8988T (cell line): ENCODE results near the gene OTOGL.
"Not testable (repeated sequence)": the region's sequence is repeated elsewhere in the genome, so short reads cannot be mapped to it uniquely, and the experiment has no call there.

Source experiments
- DNase-seq: peaks from one replicate; pipeline ENCODE4 v3.0.0; 2011

The OTOGL gene

DNA sequence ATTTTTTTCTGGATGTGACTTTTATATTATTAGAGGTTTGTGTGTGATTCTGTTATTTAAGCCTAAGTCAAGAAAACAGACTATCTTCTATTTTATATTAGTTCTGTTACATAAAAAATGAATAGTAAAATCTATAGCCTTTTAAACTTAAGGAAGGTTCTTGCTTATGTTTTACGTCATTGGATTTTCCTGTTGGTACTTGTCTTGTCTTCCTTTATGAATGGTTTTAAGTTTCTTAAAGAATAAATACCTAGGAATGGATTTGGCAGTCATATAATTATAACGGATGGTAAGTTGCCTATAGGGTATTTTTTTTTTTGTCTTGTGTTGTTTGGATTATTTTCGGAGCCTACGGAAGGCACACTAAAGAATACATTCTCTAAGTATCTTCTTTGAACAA lies 182.9 kb downstream of the OTOGL start:
- no peak for DNase-seq

DNA sequence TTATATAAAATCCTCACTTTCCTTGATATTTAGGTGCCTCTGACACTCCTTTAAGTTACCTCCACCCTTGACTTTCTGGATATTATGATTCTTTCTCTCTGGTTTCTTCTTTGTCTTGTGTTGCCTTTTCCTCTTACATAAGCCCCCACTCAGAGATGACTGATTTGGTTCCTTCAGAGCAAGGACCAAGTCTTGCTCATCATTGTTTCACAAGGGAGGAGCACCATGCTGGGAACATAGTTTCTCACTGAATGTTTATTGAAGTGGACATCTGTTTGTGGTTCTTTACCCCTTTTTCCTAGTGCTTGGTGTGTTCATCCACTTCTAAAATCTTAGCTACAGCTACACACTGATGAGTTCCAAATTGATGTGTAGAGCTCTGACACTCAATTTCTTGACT lies 183.4 kb downstream of the OTOGL start:
- no peak for DNase-seq

DNA sequence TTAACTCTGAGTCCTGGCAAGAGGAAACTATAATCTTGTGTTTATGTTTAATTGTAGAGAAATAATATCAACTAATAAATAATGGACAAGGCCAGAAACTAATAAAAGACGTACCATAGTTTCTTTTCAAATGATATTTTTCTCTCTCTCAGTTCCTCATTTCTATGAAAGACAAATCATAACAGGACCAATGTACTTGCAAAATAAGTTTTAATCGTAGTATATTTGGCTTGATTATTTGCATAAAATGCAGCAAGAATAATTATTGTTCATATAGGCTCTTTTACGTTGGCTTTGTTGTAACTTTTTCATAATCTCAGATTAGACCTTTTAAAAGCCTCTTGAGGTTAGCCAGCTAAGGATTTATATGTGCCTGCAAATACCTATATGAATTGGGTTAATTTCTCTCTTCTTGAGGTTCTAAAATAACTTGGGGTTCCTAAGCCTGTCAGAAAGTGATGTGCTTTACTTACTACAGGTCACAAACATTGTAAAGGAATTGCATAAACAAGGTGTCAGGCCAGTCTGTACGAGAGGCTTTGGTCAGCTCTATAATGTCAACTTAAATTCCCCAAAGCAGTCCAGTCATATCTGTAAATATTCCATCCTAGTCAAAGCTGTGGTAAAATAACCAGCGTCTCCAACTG lies 191.9 kb downstream of the OTOGL start:
- no peak for DNase-seq

DNA sequence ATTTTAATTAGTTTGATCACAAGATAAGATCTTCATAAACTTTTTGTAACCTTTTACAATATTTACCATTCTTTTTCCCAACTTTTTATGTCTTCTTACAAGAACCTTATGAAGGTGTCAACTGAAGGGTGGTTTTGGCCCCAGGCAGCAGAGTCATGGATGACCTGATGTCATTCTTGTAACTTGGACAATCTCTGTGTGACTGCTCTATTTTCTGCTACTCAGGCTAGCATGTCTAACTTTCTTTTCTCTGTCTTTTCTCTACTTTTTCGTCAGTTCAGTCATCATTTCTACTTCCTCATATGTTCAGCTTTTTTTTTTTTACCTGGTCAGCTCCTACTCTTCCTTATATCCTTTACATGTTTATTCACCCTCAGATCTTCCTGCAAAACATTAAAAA lies 194.0 kb downstream of the OTOGL start:
- DNase-seq: no peak

DNA sequence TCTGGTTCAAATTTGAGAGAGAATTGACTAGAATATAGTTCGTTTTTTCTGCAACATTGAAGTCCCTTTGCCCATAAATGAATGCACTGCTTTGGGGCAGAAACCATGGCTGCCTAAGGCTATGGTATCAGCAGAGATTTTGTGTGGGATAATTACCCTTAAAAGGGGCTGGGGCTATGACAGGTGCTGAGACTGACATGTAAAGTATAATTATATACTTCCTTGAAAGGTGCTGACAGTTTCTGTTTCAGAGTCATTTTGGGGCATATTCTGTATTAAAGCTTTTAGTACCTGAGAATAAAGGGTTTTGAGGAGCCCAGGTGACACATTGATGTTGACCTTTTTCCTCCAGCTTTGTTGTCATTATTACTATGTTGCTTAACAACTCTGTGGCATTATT lies 194.4 kb downstream of the OTOGL start:
- DNase-seq: no peak

DNA sequence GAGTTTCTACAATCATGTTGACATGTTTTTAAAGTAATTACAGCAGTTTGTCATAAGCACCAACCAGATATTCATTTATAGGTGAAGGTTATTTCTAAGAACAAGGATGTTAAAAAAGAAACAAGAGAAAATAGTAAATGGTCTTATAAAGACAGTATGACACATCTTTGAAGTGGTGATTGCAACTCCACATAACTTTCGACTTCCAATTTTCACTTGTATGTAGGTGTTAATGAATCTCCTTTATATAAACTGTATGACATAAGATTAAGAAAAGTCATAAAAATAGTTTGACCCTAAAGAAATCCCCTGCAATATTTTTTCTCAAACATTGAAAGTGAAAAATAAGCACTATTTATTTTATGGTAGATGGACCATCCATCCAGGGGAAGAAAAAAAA lies 199.9 kb downstream of the OTOGL start:
- no peak for DNase-seq

DNA sequence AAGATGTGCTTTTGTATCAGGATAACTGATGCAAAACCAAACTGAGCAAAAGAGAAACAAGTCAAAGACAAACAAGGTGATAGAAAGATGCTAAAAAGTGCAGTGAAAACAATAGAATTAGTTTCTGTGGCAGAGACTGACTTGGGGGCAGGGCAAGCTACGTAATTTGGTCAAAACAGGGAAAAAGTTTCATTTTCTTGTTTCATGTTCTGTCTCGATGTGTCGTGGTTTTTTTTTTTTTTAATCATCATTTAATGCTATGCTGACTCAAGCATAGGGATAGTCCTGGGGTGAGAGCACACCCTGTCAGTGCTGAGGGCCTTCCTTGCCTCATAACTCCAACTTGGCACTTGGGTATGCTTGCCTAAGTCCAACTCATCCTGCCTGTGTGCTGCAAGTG lies 200.6 kb downstream of the OTOGL start:
- no peak for DNase-seq

DNA sequence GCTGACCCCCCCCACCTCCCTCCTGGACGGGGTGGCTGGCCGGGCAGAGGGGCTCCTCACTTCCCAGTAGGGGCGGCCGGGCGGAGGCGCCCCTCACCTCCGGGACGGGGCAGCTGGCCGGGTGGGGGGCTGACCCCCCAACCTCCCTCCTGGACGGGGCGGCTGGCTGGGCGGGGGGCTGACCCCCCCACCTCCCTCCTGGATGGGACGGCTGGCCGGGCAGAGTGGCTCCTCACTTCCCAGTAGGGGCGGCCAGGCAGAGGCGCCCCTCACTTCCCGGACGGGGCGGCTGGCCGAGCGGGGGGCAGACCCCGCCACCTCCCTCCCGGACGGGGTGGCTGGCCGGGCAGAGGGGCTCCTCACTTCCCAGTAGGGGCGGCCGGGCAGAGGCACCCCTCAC lies 208.1 kb downstream of the OTOGL start:
- not testable (repeated sequence) for DNase-seq

DNA sequence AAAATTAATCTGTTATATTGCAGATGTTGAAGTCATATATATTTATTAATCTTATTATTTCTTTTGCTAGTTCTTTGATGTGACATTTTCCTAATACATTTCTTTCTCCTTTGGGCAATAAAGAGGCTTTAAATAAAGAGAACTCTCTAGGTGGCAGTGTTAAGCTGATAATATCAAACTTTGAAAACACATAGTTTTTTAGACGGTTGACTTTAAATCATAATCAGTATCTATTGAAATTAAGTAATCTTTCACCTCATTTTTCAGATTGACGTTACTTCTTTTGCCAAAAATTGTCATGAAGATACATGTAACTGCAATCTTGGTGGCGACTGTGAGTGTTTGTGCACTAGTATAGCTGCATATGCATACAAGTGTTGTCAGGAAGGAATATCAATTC lies 213.9 kb downstream of the OTOGL start:
- no peak for DNase-seq

DNA sequence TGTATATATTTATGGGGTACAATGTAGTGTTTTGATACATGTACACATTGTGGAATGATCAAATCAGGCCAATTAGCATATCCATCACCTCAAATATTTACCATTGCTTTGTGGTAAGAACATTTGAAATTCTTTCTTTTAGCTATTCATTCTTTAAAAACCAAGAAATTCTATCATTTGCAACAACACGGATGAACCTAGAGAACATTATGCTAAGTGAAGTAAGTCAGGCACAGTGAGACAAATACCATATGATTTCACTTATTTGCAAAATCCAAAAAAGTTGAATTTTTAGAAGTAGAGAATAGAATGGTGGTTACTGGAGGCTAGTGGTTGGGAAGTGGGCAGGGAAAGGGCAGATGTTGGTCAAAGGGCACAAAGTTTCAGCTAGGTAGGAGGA lies 215.4 kb downstream of the OTOGL start:
- DNase-seq: no peak

DNA sequence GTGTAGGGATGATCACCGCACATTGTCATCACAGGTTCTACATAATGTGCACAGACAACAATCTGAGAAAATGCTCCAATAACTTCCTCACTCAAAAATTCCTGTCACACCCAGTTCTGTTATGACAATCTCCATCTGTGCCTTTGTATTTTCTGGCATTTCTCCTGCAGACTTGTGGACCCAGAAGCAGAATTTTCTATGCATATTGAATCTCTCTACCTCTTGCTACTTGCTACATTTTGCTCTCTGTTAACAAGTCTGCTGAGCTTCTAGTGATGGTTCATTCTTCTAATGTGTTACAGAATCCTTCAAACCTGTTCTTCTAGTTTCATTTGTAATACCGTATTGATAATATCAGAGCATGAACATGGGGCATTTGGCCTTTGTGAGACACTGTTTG lies 216.9 kb downstream of the OTOGL start:
- DNase-seq: no peak

DNA sequence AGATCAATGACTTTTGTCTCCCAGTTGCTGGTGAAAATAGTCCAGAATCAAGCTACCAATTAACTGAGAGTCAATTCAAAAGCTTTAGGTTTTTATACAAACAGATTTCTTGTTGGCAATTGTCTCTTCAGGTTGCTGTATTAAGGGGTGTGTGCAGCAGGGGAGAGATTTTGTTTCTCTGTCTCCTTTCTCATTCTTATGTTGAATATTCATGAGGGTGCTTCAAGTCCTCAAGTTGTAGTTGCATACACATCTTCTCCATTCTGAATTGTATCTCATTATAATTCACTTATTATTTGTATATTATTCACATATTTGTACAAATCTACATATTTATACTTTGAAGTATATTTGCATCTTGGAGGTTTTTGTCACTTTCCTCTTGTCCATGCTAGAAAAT lies 218.0 kb downstream of the OTOGL start:
- DNase-seq: no peak

DNA sequence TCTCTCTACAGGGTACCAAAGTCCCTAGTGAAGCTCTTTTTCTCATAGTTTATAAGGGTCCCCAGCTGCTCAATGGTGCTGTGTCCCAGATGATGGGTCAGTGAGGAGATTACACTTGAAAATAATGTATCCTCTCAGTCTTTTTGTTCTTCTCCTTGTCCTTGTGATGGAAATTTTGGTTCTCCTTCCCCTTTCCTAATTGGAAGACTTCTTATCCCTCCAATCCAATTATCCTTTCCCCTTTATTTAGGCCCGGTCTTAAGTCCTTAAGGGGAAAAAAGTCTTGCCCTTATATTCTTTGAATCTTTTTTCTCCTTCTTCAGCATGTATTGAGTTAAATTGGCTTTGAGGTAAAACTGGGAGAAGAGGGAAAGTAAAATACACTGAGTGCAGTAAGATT lies 218.6 kb downstream of the OTOGL start:
- no peak for DNase-seq

DNA sequence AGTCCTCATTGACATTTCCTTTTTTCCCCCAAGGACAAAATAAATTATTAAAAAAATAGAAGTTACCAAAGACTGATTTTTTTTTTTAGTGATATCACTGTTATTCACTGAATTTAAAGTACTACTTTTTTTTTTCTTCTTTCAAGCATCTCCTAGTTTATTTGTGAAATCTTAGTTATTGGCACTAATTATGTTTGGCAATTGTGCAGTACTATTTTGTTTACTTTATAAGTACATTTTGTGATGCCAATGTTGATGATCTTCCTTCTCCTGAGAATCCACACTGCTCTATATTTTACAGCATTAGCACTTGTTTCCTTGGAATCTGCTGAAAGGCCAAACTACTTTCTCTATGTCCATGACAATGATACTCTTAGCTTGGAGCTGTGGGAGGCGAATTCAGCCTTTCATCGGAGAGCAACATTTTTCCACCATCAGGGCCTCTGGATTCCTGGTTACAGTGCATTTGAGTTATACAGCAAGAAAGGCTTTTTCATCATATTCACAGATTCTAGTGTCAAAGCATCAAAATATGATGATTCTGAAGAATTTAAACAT lies 220.9 kb downstream of the OTOGL start:
- DNase-seq: no peak

DNA sequence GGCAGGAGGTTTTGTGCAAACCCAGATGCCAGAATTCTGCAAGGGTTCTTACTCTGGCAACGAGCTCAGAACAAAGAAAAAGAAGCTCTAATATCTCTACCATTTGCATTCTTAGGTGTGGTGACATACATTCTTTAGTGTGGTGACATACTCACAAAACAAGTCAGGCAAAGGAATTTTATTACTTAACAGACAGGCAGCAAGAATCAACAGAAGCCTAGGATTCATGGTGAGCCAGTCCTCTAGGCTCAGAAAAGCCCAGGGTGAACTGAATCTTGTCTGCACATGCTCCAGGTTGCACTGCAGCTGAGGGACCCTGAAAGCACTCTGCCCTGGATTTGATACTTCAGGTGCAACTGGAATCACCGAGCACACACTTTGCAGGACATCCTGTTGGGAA lies 222.3 kb downstream of the OTOGL start:
- no peak for DNase-seq

DNA sequence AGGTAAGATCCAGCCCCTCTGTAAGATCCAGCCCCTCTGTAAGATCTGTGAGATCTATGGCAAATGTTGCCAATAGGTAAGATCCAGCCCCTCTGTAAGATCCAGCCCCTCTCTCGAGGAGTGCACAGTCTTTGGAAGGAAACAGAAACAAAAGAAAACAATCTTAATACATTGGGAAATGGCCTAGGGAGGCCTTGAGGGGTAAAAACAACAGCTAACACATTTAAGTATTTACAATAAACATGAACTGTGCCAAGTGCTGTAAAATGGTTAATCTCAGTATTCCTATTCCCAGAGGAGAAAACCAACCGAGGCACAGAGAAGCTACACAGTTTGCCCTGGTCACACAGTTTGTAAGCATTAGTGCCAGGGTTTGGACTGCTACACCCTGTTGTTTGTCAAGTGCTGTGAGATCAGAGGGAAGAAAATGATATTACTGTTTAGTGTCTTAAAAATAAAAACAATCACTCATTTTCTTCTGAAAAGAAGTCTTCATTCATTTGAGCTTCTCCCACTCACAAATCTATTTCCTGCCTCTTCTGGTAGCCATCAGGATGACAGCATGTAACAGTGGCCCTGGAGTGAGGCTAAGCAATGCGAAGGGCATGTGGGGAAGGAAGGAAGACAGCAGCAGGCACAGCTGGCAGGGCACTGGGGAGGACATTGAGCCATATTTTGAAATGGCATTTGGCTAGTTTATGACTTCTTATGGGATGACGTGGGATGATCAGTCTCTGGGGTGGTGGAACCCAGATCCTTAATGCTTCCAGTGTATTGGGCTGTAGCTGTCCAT lies 226.0 kb downstream of the OTOGL start:
- no peak for DNase-seq

DNA sequence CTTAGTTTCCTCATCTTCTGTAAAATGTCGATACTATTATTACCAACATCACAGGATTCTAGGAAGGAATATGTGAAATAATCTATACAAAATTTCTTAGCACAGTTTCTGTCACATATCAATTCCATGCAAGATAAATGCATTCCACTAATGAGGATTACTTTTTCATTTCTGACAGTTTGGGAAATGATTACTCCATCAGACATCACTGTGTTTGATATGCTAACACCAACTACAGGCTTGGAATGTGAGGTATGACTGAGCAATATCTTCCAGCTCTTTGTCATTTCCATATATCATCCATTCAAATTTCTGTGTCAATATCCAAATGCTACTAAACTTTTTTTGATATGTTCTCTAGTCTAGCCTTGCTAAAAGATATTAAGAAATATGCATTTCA lies 233.5 kb downstream of the OTOGL start:
- DNase-seq: no peak

DNA sequence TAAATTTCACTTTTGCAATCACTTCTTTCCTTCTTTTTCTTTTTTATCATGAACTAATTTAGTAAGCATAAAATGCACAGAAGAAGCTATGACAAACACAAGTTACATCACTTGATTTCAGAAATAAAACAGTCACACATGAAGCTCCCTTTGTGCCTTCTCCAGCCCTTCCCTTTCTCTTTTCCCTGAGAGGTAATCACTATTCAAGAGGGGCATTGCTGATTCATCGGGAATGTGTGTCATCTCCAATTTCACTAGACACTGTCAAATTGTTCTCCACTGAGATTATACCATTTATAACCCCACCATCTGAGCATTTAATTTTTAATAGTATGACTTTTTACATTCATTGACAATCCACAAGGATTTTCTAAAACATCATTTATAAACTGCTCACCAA lies 253.1 kb downstream of the OTOGL start:
- no peak for DNase-seq

DNA sequence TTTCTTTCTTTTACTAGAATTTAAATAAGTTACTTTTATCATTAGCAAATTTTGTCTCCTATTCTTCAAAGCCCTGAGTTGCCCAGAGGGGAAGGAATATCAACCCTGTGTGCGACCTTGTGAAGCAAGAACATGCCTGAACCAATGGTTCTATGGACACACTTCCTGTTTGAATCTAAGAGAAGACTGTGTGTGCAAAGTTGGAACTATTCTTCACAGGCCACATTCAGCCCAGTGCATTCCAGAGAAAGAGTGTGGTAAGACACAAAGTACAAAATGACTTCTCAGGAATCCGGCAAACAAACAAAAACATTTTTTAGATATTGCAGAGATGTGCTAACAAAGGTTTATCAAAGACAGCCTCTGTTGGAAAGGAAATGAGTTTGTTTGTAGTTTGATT lies 253.9 kb downstream of the OTOGL start:
- no peak for DNase-seq

DNA sequence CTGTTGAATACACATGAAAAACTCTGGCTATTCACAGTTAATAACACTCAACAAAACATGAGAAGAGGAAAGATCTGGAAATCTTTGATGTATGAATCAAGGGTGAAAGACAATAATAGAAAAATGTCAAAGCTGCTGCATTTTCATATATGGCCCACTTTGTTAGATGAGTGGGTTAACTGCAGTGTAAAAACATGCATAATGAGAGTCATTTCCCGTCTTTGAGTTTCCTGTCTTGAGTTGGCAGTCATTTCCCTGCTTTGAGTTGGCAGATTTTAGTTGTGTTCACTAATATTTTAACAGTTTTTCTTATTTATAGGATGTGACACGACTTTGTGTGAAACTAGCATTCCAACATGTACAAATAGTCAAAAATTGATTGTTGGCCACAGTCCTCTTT lies 256.8 kb downstream of the OTOGL start:
- no peak for DNase-seq

DNA sequence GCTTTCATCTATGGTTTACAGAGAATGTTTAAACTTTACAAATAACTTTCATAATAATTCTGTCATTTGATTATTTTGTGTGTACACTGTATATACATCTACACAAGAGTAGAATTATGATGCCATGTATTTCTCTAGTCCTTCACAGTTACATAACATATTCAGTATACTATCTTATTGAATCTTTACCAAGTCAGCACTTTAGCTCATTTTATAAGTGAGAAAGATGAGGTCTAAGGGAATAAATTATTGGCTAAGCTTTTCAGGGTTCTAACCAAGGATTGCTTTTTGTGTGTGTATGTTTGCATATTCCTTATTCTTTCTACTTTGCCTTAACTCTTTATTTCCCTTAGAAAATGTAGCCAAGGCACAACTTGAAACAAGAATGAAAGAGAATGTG lies 260.4 kb downstream of the OTOGL start:
- no peak for DNase-seq

DNA sequence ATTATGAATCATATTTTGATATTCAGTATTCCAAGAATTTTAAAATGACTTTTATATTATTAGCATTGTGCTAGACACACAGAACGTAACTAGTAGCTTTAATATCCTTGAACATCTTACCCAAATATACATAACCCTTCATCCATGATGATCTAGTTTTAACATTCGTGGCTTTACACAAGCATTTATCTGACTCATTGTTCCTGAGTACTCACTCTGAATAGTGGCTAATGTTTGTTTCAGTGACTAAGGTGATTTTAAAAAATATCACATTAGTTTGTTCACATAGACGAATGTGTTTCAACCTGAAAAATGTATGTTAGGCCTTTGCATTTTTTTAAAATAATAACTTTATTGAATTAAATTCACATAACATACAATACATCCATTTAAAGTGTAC lies 264.7 kb downstream of the OTOGL start:
- no peak for DNase-seq

DNA sequence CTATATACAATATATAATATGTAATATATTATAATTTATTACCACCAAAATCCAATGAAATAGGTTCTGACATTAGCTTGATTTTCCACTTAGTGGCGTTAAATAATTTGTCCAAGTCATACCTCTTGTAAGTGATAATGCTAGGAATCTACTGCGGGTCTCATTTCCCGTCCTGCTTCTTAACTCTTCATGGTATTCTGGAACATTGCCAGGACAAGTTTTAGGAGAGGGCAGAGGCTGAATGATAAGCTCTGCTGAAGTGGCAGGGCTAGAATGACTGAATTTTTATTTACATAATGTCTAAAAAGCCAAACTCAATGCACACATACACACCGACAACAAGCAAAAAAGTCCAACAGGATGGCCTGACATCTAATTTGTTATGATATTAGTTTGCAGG lies 274.3 kb downstream of the OTOGL start:
- no peak for DNase-seq

DNA sequence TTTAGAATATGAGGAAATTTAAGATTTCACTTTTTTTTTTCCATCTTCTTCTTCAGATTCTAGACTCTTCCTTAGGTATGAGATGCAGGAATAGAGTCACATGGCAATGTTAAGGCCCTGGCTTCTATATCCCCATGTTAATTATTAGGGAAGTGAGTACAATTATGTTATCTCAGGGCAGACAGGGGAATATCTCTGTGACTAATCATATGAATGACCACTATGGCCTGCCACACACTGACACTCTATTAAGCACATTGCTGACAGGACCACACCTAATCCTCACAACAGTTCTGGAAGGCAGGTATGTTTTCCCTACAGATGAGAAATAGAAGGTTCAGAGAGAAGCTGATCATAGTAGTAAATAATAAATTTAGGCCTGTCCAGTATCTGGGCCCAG lies 275.3 kb downstream of the OTOGL start:
- DNase-seq: no peak
